HEK293 (cell line): ENCODE results near the gene REST.

Experiments used
- CTCF ChIA-PET: fragments of 350-600 bp; formaldehyde crosslinking; extraction: SDS; loops from one replicate; lab custom pipeline; 2021; ENCODE audit warnings: antibody characterized with exemption; lab: Yijun Ruan, JAX
- POLR2A ChIA-PET: fragments of 300-600 bp; formaldehyde crosslinking; extraction: SDS; loops from one replicate; lab custom pipeline; 2020; ENCODE audit warnings: antibody characterized with exemption, inconsistent platforms; lab: Yijun Ruan, JAX
- H3K27ac ChIP-seq: fragments of 200-500 bp; sonication (Bioruptor generic); 2 replicates; pipeline ENCODE4 v1.5.1; 2014; ENCODE audit warnings: low read depth, low read length, control low read depth, inconsistent platforms; ENCODE audit errors: extremely low read depth
- H3K36me3 ChIP-seq, 2 experiments: fragments of 200-500 bp in 1 of 2; sonication (Bioruptor generic) in 1 of 2; 1 replicate in 1 of 2; 2 replicates in 1 of 2; pipeline ENCODE4 v1.5.1; 2014 to 2017; ENCODE audit warnings: inconsistent platforms in 2 of 2, low read length in 2 of 2; ENCODE audit not compliant: control insufficient read depth in 2 of 2, insufficient read depth in 1 of 2
- H3K4me1 ChIP-seq: fragments of 200-500 bp; sonication (Bioruptor generic); 2 replicates; pipeline ENCODE4 v1.5.1; 2014; ENCODE audit warnings: mild to moderate bottlenecking, low read length, inconsistent platforms; ENCODE audit not compliant: control insufficient read depth, insufficient read depth
- H3K4me3 ChIP-seq: 2 replicates; pipeline ENCODE4 v1.5.1; 2011; ENCODE audit warnings: low read depth, mild to moderate bottlenecking, control low read depth, low read length, moderate library complexity
- H3K9me3 ChIP-seq: fragments of 200-500 bp; sonication (Bioruptor generic); 2 replicates; pipeline ENCODE4 v1.5.1; 2014; ENCODE audit warnings: low read depth, low read length, inconsistent platforms; ENCODE audit not compliant: control insufficient read depth, insufficient read depth
- CTCF ChIP-seq: fragments of 450-650 bp; formaldehyde crosslinking; IDR thresholded peaks from 2 replicates; pipeline ENCODE4 v1.5.1; 2016; ENCODE audit warnings: missing biosample characterization, missing genetic modification characterization
- KLF1 ChIP-seq: fragments of 450-650 bp; formaldehyde crosslinking; IDR thresholded peaks from 2 replicates; pipeline ENCODE4 v1.5.1; 2016; ENCODE audit warnings: missing biosample characterization, missing genetic modification characterization
- KLF8 ChIP-seq: fragments of 450-650 bp; formaldehyde crosslinking; IDR thresholded peaks from 2 replicates; pipeline ENCODE4 v1.5.1; 2016; ENCODE audit warnings: missing biosample characterization, missing genetic modification characterization
- MEIS1 ChIP-seq: sonication (generic); formaldehyde crosslinking; IDR thresholded peaks from 2 replicates; pipeline ENCODE4 v1.8.1; 2022; ENCODE audit warnings: missing genetic modification reagents, mild to moderate bottlenecking, borderline replicate concordance
- OSR2 ChIP-seq: fragments of 450-650 bp; formaldehyde crosslinking; IDR thresholded peaks from 2 replicates; pipeline ENCODE4 v1.5.1; 2016; ENCODE audit warnings: missing biosample characterization, missing genetic modification characterization
- YY1 ChIP-seq: fragments of 450-650 bp; formaldehyde crosslinking; IDR thresholded peaks from 2 replicates; pipeline ENCODE4 v1.5.1; 2018; ENCODE audit warnings: missing biosample characterization, missing genetic modification characterization
- ZBTB17 ChIP-seq: fragments of 450-650 bp; formaldehyde crosslinking; IDR thresholded peaks from 2 replicates; pipeline ENCODE4 v1.5.1; 2016; ENCODE audit warnings: missing biosample characterization, missing genetic modification characterization
- ZNF121 ChIP-seq: fragments of 450-650 bp; formaldehyde crosslinking; IDR thresholded peaks from 2 replicates; pipeline ENCODE4 v1.5.1; 2016; ENCODE audit warnings: missing biosample characterization, missing genetic modification characterization
- ZNF146 ChIP-seq: fragments of 450-650 bp; formaldehyde crosslinking; IDR thresholded peaks from 2 replicates; pipeline ENCODE4 v1.5.1; 2016; ENCODE audit warnings: missing biosample characterization, missing genetic modification characterization
- ZNF174 ChIP-seq: fragments of 450-650 bp; formaldehyde crosslinking; IDR thresholded peaks from 2 replicates; pipeline ENCODE4 v1.5.0; 2017; ENCODE audit warnings: missing biosample characterization, mild to moderate bottlenecking, missing genetic modification characterization
- ZNF214 ChIP-seq: fragments of 450-650 bp; formaldehyde crosslinking; IDR thresholded peaks from 2 replicates; pipeline ENCODE4 v1.5.1; 2017; ENCODE audit warnings: missing biosample characterization, mild to moderate bottlenecking, missing genetic modification characterization, borderline replicate concordance
- ZNF248 ChIP-seq: fragments of 450-650 bp; formaldehyde crosslinking; IDR thresholded peaks from 2 replicates; pipeline ENCODE4 v1.5.1; 2017; ENCODE audit warnings: missing biosample characterization, missing genetic modification characterization
- ZNF292 ChIP-seq: fragments of 450-650 bp; formaldehyde crosslinking; IDR thresholded peaks from 2 replicates; pipeline ENCODE4 v1.5.1; 2016; ENCODE audit warnings: low read depth, missing biosample characterization, missing genetic modification characterization, borderline replicate concordance
- ZNF324 ChIP-seq: fragments of 450-650 bp; formaldehyde crosslinking; IDR thresholded peaks from 2 replicates; pipeline ENCODE4 v1.5.1; 2016; ENCODE audit warnings: missing biosample characterization, missing genetic modification characterization
- ZNF350 ChIP-seq: fragments of 450-650 bp; formaldehyde crosslinking; IDR thresholded peaks from 2 replicates; pipeline ENCODE4 v1.5.0; 2017; ENCODE audit warnings: missing biosample characterization, mild to moderate bottlenecking, missing genetic modification characterization
- ZNF510 ChIP-seq: fragments of 450-650 bp; formaldehyde crosslinking; IDR thresholded peaks from 2 replicates; pipeline ENCODE4 v1.5.1; 2018; ENCODE audit warnings: mild to moderate bottlenecking, missing genetic modification characterization, missing biosample characterization; ENCODE audit not compliant: insufficient replicate concordance
- ZNF585B ChIP-seq: fragments of 450-650 bp; formaldehyde crosslinking; IDR thresholded peaks from 2 replicates; pipeline ENCODE4 v1.5.1; 2016; ENCODE audit warnings: missing biosample characterization, missing genetic modification characterization
- ZNF626 ChIP-seq: fragments of 450-650 bp; sonication (Bioruptor Pico); formaldehyde crosslinking; IDR thresholded peaks from 2 replicates; pipeline ENCODE4 v1.5.1; 2018; ENCODE audit warnings: missing biosample characterization, missing genetic modification characterization, inconsistent platforms
- ZNF777 ChIP-seq: fragments of 450-650 bp; formaldehyde crosslinking; IDR thresholded peaks from 2 replicates; pipeline ENCODE4 v1.5.1; 2017; ENCODE audit warnings: missing biosample characterization, missing genetic modification characterization, borderline replicate concordance
- TF ChIP-seq, protein P1 (sequence below): fragments of 450-650 bp; formaldehyde crosslinking; IDR thresholded peaks from 2 replicates; pipeline ENCODE4; 2016; ENCODE audit warnings: missing biosample characterization, missing genetic modification characterization
- TF ChIP-seq, protein P2 (sequence below): fragments of 450-650 bp; formaldehyde crosslinking; IDR thresholded peaks from 2 replicates; pipeline ENCODE4 v1.5.1; 2017; ENCODE audit warnings: missing biosample characterization, missing genetic modification characterization
- TF ChIP-seq, protein P3 (sequence below): fragments of 450-650 bp; formaldehyde crosslinking; IDR thresholded peaks from 2 replicates; pipeline ENCODE4 v1.5.1; 2016; ENCODE audit warnings: missing biosample characterization, missing genetic modification characterization, borderline replicate concordance
- TF ChIP-seq, protein P4 (sequence below): fragments of 450-650 bp; formaldehyde crosslinking; optimal IDR thresholded peaks from 2 replicates; pipeline ENCODE3; 2016; ENCODE audit warnings: missing biosample characterization, mild to moderate bottlenecking, missing genetic modification characterization

The REST gene

GRCh38 chr4:56861360-56861759, 46.3 kb upstream of the REST start:
- POLR2A ChIA-PET, result interaction anchor here (0.7 kb wide), 1 partner anchor 255 kb away, joined by 3 read pairs; no protein-coding TSS in a partner anchor
- CTCF ChIA-PET, result interaction anchor here (0.6 to 1.5 kb wide), 3 partner anchors 25 to 567 kb away, joined by 3 to 4 read pairs (median 3); no protein-coding TSS in a partner anchor
- TF ChIP-seq ZNF626 (tag by site-specific recombination) (no peak), ZNF324 (no peak), ZNF585B (tag by site-specific recombination) (no peak), ZNF350 (tag by site-specific recombination) (no peak), MEIS1 (CRISPR knock-in tag) (no peak), YY1 (tag by site-specific recombination) (no peak), OSR2 (tag by site-specific recombination) (no peak), ZNF248 (no peak), KLF8 (no peak)
- TF ChIP-seq, protein P1, sequence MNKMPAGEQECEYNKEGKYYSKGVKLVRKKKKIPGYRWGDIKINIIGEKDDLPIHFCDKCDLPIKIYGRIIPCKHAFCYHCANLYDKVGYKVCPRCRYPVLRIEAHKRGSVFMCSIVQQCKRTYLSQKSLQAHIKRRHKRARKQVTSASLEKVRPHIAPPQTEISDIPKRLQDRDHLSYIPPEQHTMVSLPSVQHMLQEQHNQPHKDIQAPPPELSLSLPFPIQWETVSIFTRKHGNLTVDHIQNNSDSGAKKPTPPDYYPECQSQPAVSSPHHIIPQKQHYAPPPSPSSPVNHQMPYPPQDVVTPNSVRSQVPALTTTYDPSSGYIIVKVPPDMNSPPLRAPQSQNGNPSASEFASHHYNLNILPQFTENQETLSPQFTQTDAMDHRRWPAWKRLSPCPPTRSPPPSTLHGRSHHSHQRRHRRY (tag by site-specific recombination), result no peak
- TF ChIP-seq, protein P2, sequence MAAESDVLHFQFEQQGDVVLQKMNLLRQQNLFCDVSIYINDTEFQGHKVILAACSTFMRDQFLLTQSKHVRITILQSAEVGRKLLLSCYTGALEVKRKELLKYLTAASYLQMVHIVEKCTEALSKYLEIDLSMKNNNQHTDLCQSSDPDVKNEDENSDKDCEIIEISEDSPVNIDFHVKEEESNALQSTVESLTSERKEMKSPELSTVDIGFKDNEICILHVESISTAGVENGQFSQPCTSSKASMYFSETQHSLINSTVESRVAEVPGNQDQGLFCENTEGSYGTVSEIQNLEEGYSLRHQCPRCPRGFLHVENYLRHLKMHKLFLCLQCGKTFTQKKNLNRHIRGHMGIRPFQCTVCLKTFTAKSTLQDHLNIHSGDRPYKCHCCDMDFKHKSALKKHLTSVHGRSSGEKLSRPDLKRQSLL, result no peak

GRCh38 chr4:56863441-56864139, 44.1 kb upstream of the REST start:
- ChIA-PET POLR2A (no interaction called here), CTCF (no interaction called here)
- H3K4me1 ChIP-seq, result no peaks in the 10 kb centered on the region
- no peaks in the 10 kb centered on the region for H3K9me3 ChIP-seq
- no peak overlapping the region for H3K4me3 ChIP-seq
- TF ChIP-seq ZNF214 (tag by site-specific recombination) (no peak), KLF1 (tag by site-specific recombination) (no peak), ZNF121 (no peak), ZNF510 (tag by site-specific recombination) (no peak), ZNF146 (tag by site-specific recombination) (no peak), ZNF174 (tag by site-specific recombination) (no peak), ZBTB17 (no peak), CTCF (tag by site-specific recombination) (no peak), ZNF292 (tag by site-specific recombination) (no peak), ZNF777 (tag by site-specific recombination) (no peak)
- TF ChIP-seq, protein P3, sequence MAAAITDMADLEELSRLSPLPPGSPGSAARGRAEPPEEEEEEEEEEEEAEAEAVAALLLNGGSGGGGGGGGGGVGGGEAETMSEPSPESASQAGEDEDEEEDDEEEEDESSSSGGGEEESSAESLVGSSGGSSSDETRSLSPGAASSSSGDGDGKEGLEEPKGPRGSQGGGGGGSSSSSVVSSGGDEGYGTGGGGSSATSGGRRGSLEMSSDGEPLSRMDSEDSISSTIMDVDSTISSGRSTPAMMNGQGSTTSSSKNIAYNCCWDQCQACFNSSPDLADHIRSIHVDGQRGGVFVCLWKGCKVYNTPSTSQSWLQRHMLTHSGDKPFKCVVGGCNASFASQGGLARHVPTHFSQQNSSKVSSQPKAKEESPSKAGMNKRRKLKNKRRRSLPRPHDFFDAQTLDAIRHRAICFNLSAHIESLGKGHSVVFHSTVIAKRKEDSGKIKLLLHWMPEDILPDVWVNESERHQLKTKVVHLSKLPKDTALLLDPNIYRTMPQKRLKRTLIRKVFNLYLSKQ, result no peak
- TF ChIP-seq, protein P4, sequence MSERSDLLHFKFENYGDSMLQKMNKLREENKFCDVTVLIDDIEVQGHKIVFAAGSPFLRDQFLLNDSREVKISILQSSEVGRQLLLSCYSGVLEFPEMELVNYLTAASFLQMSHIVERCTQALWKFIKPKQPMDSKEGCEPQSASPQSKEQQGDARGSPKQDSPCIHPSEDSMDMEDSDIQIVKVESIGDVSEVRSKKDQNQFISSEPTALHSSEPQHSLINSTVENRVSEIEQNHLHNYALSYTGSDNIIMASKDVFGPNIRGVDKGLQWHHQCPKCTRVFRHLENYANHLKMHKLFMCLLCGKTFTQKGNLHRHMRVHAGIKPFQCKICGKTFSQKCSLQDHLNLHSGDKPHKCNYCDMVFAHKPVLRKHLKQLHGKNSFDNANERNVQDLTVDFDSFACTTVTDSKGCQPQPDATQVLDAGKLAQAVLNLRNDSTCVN (tag by site-specific recombination), result no peak
- no peaks in the 10 kb centered on the region for H3K36me3 ChIP-seq
- H3K27ac ChIP-seq, result no peak overlapping the region

More at GRCh38 chr4:56861360-56861759, 46.3 kb upstream of the REST start:
- no peaks in the 10 kb centered on the region for H3K4me1 ChIP-seq
- no peak overlapping the region for H3K4me3 ChIP-seq
- no peaks in the 10 kb centered on the region for H3K9me3 ChIP-seq
- no peak overlapping the region for H3K27ac ChIP-seq
- H3K36me3 ChIP-seq, result no peaks in the 10 kb centered on the region
